Measurements from ENCODE around the gene P3H2. TPM values are rescaled to one million over a fixed set of nuclear protein-coding genes. Genes with fewer than 3 reads are reported as not detected.

The P3H2 gene
- total RNA-seq, 1 experiment from 2014 or later: 0.76 TPM

DNA sequence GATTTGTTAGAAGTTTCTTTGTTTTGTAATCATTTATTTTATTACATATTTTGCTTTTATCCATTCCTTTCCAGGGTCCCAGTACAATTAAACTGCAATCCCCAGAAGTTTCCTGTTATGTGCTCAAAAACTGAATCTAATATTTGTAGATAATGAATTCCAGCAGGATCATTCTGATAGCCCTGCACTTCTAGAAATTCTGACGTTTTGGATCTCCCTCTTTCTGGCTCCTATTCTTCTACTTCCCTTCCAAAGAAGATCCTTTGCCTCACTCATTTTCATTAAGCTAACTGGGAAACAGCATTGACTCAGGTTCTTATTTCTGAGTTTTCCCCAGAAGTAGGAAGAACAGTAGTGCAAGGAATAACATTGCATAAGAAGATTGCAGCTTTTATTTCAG lies 9.9 kb downstream of the P3H2 start:
- no peak for TF ChIP-seq YY1 (IDR thresholded peaks at IDR 0.05; ENCODE audit: extremely low read depth, insufficient replicate concordance, low read depth, low read length)
- no peak for TF ChIP-seq CBX3 (IDR thresholded peaks at IDR 0.05; ENCODE audit: low read depth)
- TF ChIP-seq FOSL1 (IDR thresholded peaks at IDR 0.05; ENCODE audit: low read depth): no peak
- no peak for TF ChIP-seq ZFX (IDR thresholded peaks at IDR 0.05)
- no peak for TF ChIP-seq JUND (IDR thresholded peaks at IDR 0.05)
- TF ChIP-seq EGR1 (IDR thresholded peaks at IDR 0.05; ENCODE audit: low read depth): no peak
- no peak for TF ChIP-seq ATF3 (IDR thresholded peaks at IDR 0.05)
- Histone ChIP-seq H3K36me3 (ENCODE audit: control insufficient read depth in 1 of 2, insufficient read depth in 2 of 2, low read length in 2 of 2) (no peaks in the 10 kb centered on the region), H3K9me3 (ENCODE audit: control insufficient read depth in 1 of 2, insufficient read depth in 1 of 2, low read depth in 1 of 2, low read length in 2 of 2) (no peaks in the 10 kb centered on the region), H3K27ac (ENCODE audit: low read depth, low read length) (no peak overlapping the region), H3K27me3 (ENCODE audit: insufficient read depth, low read length) (no peaks in the 10 kb centered on the region), H4K20me1 (ENCODE audit: insufficient read depth) (no peaks in the 10 kb centered on the region), H2AFZ (ENCODE audit: low read depth, low read length, poor library complexity, severe bottlenecking) (no peak overlapping the region), H3K4me3 (replicated peaks in 1 of 2; ENCODE audit: low read depth in 1 of 2, low read length in 2 of 2) (no peak overlapping the region), H3K79me2 (ENCODE audit: insufficient read depth, low read length) (no peaks in the 10 kb centered on the region), H3K9me2 (ENCODE audit: insufficient read depth) (no peaks in the 10 kb centered on the region), H3K4me1 (ENCODE audit: control insufficient read depth in 1 of 2, insufficient read depth in 2 of 2, low read length in 2 of 2) (no peaks in the 10 kb centered on the region), H3K9ac (ENCODE audit: low read length) (no peak overlapping the region), H3K4me2 (ENCODE audit: low read length) (no peak overlapping the region)
- ATAC-seq (no peak), DNase-seq (ENCODE audit: low read depth, low spot score) (no peak)
- ChIA-PET CTCF (no interaction called here), RAD21 (ENCODE audit: low non-redundant PET in 1 of 2, low total read pairs in 2 of 2, uncharacterized antibody in 2 of 2, unreplicated experiment in 2 of 2) (no interaction called here), POLR2A (no interaction called here)
- no TSS peak for BruUV-seq (replicated peaks)
- intact Hi-C loops (cut with micrococcal nuclease): no loop called here

GRCh38 chr3:190109441-190109840 lies 11.3 kb downstream of the P3H2 start:
- H3K79me2 ChIP-seq (ENCODE audit: insufficient read depth, low read length): no peaks in the 10 kb centered on the region
- no peaks in the 10 kb centered on the region for H3K9me3 ChIP-seq (ENCODE audit: control insufficient read depth in 1 of 2, insufficient read depth in 1 of 2, low read depth in 1 of 2, low read length in 2 of 2)
- no peaks in the 10 kb centered on the region for H3K4me1 ChIP-seq (ENCODE audit: control insufficient read depth in 1 of 2, insufficient read depth in 2 of 2, low read length in 2 of 2)
- intact Hi-C loops (cut with micrococcal nuclease): no loop called here
- ChIA-PET POLR2A (no interaction called here), RAD21 (ENCODE audit: low non-redundant PET in 1 of 2, low total read pairs in 2 of 2, uncharacterized antibody in 2 of 2, unreplicated experiment in 2 of 2) (no interaction called here), CTCF (interaction anchor here (1.3 kb wide), 1 partner anchor 12 kb away, joined by 4 read pairs; the partner anchor contains the start of gene P3H2)
- no peak overlapping the region for H3K4me2 ChIP-seq (ENCODE audit: low read length)
- H3K9ac ChIP-seq (ENCODE audit: low read length): no peak overlapping the region
- ATAC-seq: no peak
- H3K9me2 ChIP-seq (ENCODE audit: insufficient read depth): no peaks in the 10 kb centered on the region
- TF ChIP-seq ELF1 (IDR thresholded peaks at IDR 0.05; ENCODE audit: borderline replicate concordance, low read depth): no peak
- TF ChIP-seq ZNF274 (IDR thresholded peaks at IDR 0.05; ENCODE audit: low read depth, low read length): no peak
- no peak for TF ChIP-seq CEBPB (IDR thresholded peaks at IDR 0.05; ENCODE audit: low read depth)
- no peak for TF ChIP-seq ZBTB33 (IDR thresholded peaks at IDR 0.05; ENCODE audit: extremely low read depth, insufficient replicate concordance, low read length)
- TF ChIP-seq FOSL1 (IDR thresholded peaks at IDR 0.05; ENCODE audit: low read depth): no peak
- no peak for TF ChIP-seq YY1 (IDR thresholded peaks at IDR 0.05; ENCODE audit: extremely low read depth, insufficient replicate concordance, low read depth, low read length)
- TF ChIP-seq EZH2 (IDR thresholded peaks at IDR 0.05): no peak
- TF ChIP-seq ATF3 (IDR thresholded peaks at IDR 0.05): no peak
- H2AFZ ChIP-seq (ENCODE audit: low read depth, low read length, poor library complexity, severe bottlenecking): no peak overlapping the region
- H3K27ac ChIP-seq (ENCODE audit: low read depth, low read length): no peak overlapping the region
- no peak for DNase-seq (ENCODE audit: low read depth, low spot score)
- H3K4me3 ChIP-seq (replicated peaks in 1 of 2; ENCODE audit: low read depth in 1 of 2, low read length in 2 of 2): no peak overlapping the region
- no peaks in the 10 kb centered on the region for H3K36me3 ChIP-seq (ENCODE audit: control insufficient read depth in 1 of 2, insufficient read depth in 2 of 2, low read length in 2 of 2)
- H3K27me3 ChIP-seq (ENCODE audit: insufficient read depth, low read length): no peaks in the 10 kb centered on the region
- BruUV-seq (replicated peaks): no TSS peak
- H4K20me1 ChIP-seq (ENCODE audit: insufficient read depth): no peaks in the 10 kb centered on the region

All from HCT116 (cell line).